GM19468 (cell line): ENCODE measurements around the gene SLC44A5.
A peak's percentile ranks its signal among the peaks of the same experiment; 100 is the strongest.
"Not testable (repeated sequence)": the region's sequence is repeated elsewhere in the genome, so short reads cannot be mapped to it uniquely, and the experiment has no call there.

Source experiments
- ATAC-seq: cut with Tn5 transposase; IDR thresholded peaks from one replicate; pipeline ENCODE4 v1.9.1; 2021; ENCODE audit warnings: mild to moderate bottlenecking, moderate library complexity, moderate number of reproducible peaks; ENCODE audit not compliant: unreplicated experiment; ENCODE audit errors: extremely low read depth

Gene SLC44A5

DNA sequence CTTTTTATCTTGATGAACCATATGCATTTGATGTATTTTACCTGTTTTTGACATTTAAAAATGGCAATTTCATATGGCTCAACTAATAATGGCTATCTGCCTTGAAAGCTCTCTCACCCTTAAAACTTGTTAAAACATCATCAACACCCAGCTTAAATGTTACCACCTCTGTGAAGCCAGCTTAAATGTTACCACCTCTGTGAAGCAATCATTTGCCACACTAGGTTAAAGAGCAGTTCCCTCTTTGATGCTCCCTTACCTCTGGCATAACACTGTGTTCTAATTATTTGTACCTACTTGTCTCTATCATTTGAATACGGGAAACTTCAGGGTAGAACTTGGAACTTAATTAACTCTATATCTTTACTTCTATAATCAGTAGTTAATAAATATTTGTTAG lies 294.7 kb downstream of the SLC44A5 start:
- no peak for ATAC-seq

DNA sequence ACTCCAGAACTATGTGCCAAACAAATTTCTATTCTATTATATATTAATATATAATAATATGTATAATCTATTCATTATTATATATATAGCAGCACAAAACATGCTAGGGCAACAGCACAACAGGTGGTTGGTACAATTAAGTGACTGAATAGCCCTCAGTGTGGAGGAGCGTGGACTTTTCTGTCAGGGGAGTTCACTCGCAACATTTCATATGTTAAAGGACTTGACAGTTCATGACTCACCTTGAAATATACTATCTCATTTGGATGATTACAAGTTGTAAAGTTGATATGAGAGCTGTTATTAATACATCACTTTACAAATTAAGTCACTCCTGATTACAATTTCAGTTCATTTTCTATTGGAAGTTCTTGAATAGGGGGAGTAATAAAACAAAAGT lies 298.3 kb downstream of the SLC44A5 start:
- no peak for ATAC-seq

DNA sequence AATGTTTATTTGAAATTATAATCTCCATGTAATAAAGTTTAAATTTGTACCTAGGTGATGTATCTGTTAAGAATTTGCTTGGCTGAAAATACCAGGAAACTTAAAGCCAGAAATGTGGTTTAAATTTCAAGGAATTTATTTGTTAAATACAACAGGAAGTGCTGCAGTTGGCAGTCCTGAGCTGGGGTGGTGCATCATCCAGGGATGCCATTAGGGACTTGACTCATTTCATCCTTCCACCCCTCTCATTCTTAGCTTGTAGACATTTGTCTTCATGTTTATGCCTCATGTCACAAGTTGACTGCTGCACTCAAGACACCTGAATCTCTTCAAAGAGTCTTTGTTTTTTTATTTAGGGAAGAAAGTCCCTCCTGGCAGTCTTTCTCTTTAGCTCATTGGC lies 300.8 kb downstream of the SLC44A5 start:
- no peak for ATAC-seq

DNA sequence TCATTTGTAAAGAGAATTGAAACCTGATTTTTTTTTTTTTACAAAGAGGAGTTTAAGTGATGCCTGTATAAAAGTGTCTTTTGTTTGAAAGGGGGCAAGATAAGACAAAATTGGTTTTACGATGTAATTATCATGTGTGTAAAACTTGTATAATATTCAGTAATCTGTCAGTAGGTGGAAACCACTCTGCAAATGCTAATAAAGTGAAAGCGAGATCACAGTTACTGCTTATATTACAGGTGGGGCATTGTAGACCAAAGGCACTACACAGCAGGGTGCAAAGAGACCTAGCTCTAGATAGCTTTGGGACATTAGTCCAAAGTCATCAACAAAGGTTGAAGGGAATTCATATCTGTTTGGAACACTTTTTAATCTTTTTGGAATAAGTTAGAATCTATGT lies 302.5 kb downstream of the SLC44A5 start:
- ATAC-seq, result no peak

DNA sequence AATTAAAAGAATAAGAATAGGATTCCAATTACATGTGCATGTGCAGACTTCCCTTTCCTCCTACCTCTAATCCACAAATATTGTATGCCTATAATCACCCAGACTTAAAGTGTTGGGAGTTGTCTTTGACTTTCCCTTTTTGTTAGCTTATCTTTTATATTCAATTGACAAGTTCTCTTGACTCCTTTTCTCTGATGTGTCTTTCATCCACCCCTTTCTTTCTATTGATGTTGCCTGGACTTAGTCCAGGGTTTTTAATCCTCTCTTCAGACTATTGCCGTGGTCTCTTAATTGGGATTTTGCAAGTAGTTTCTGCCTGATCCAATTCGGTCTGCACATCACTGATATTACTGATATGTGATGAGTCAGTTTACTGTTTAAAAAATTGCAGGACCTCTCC lies 305.9 kb downstream of the SLC44A5 start:
- no peak for ATAC-seq

DNA sequence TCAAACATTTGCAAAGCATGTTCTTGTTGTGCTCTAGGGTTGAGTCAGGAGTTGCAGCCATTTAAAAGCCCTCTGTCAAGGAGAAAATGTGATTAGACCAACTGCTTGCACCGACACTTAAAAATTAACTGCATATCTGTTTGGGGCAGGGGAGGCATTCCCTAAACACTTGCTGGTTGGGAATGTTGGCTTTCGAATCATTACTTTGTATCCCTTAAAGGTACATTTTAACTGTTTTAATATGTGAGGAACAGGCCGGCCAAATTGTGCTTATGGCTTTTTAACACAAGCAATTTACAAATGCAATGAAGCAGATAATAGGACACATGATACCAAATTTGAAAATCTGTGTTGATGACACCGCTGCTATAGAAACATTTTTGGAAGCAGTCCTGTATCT lies 317.6 kb downstream of the SLC44A5 start:
- no peak for ATAC-seq

DNA sequence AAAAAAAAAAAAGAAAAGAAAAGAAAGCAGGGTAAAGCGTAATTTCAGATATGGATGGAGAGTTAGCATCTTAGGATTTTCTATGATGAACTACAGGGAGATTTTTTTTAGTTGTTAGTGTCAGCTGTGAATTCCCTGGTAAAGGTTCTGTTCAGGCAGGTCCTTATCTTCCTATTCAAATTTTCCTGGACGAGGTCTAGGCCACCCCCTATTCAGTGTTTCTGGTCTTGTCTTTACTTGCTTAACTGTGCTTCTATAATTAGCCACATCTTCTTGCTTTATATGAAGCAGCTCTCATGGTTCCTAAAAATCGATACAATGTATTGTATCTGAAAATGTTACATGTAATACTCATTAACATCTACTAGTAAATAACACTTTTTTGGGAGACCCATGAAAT lies 318.9 kb downstream of the SLC44A5 start:
- no peak for ATAC-seq

DNA sequence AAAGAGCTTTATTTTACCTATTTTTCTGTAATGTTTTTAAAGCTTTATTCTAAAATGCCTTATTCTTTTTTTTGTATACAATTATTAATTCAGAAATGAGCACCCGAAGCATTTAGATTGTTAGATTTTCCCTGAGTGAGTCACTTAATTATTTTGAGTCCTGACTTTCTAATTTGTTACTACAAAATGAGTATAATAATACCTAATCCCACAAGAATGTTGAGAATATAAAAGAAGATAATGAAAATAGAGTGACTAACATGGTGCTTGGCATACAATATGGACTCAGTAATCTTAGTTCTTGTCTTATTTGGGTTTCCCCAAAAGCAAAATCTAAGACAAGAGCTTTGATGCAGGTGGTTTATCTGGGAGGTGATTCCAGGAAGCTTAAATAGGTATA lies 334.5 kb downstream of the SLC44A5 start:
- no peak for ATAC-seq

DNA sequence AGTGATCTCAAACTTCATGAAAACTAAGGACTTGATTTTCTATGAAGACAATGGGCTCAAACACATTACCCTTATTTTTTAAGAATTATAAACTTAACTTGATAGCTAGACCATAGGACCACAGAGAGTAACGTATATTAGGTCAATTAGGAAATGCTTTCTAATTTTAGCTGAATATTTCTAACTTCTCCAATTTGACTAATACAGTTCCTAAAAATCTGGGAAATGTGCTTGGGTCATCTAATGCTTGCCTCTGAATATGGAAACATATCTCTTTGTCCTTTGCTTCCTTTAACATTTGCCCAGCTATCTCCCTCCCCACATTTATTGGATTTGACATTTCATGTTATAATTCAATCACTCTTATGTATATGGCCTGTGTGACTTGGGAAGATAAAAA lies 335.3 kb downstream of the SLC44A5 start:
- no peak for ATAC-seq

DNA sequence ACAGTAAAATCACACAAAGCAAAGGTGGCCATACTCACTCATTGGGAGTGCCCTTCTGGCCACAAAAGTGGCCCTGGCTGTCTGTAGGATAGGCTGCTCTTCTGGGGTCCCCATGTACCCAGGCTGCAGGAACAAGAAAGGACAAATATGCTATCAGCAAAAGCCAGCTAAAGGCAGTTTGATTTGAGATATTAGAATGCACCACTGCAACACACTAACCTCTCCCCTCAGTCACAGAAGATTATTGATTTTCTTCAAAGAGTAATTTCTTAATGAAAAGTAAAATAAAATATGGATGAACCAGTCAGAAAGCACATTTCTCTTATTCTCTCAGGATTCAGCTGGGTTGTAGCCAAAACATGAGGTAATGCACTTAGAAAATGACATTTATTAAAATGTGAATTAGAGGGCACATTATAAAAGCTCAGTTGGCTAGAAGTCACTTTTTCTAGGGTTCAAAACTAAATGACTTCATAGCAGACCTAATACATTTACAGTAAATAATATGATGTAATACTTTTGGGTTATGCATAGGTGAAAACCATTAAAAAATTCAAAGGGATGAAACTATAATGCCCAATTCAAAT lies 335.9 kb downstream of the SLC44A5 start:
- ATAC-seq, result no peak

DNA sequence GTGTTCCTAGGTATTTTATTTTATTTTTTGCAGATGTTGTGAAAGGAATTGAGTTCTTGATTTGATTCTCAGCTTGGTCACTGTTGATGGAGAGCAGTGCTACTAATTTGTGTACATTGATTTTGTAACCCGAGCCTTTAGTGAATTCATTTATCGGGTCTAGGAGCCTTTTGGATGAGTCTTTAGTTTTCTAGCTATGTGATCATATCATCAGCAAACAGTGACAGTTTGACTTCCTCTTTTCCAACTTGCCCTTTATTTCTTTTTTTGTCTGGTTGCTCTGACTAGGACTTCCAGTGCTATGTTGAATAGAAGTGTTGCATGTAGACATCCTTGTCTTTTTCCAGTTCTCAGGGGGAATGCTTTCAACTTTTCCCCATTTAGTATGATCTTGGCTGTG lies 337.8 kb downstream of the SLC44A5 start:
- no peak for ATAC-seq

DNA sequence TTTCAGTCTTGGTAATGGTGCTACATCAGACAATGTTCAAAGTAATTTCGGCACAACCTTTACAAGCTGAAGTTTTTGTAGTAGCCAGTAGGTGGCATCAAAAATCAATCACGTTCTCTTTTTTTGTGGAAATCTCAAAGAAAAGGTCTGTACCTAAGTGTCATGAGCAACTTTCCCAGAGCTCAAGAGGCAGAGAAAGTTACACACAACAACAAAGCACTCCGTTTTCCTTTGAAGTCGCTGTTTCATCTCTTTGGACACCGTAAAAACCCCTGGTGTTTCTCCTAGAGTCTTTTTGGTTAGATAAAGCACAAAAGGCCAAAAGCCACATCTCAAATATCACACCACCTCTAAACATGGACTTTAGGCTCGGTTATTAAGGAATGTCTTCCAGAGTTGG lies 345.1 kb downstream of the SLC44A5 start:
- ATAC-seq, result peak; percentile 48

DNA sequence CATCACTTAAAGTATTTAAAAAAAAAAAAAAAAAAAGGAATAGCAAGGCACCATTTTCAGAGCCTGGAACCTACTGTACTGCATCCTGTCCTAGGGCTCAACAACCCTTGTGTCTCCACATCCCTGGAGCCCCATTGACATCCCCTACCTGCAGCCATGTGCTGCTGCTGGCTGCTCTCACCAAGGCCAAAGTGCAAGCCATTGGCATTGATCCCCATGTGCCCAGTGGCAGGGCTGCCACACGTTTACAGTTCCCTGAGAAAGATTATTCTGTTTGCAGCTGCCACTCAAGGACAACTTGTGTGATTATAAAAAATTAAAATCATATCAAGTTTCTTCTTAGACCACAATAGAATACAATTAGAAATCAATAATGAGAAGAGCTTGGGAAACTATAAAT lies 346.8 kb downstream of the SLC44A5 start:
- ATAC-seq, result no peak

DNA sequence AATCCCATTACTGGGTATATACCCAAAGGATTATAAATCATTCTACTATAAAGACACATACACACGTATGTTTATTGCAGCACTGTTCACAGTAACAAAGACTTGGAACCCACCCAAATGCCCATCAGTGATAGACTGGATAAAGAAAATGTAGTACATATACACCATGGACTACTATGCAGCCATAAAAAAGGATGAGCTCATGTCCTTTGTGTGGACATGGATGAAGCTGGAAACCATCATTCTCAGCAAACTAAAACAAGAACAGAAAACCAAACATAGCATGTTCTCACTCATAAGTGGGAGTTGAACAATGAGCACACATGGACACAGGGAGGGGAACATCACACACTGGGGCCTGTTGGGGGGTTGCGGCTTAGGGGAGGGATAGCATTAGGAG lies 347.3 kb downstream of the SLC44A5 start:
- ATAC-seq, result not testable (repeated sequence)

DNA sequence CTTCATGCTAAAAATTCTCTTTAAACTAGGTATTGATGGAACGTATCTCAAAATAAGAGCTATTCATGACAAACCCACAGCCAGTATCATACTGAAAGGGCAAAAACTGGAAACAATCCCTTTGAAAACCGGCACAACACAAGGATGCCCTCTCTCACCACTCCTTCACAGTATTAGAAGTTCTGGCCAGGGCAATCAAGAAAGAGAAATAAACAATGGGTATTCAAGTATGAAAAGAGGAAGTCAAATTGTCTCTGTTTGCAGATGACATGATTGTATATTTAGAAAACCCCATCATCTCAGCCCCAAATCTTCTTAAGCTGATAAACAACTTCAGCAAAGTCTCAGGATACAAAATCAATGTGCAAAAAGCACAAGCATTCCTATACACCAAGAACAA lies 349.0 kb downstream of the SLC44A5 start:
- not testable (repeated sequence) for ATAC-seq

DNA sequence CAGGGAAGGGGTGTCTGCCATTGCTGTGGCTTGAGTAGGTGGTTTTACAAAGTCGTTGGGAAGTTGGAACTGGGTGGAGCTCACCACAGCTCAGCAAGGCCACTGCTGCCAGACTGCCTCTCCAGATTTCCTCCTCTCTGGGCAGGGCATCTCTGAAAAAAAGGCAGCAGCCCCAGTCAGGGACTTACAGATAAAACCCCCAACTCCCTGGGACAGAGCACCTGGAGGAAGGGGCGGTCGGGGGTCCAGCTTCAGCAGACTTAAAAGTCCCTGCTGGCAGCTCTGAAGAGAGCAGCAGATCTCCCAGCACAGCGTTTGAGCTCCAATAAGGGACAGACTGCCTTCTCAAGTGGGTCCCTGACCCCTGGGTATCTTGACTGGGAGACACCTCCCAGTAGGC lies 352.6 kb downstream of the SLC44A5 start:
- ATAC-seq, result no peak

DNA sequence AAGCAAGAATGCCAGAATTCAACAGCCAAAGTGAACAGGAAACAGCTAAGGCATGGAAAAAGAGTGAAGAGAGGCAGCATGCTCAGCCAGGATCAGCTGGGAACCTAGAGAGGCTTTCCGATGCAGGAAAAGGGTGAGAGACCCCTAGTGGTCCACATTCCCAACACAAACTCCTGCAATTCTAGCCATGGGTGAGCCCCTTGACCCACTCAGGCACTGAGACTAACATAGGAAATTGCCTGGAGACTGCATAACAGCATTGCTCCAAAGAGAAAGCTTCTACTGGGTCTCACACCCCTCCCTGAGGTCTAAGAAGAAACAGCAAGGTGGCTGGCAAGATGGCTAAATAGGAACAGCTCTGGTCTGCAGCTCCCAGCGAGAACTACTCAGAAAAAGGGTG lies 353.5 kb downstream of the SLC44A5 start:
- no peak for ATAC-seq

DNA sequence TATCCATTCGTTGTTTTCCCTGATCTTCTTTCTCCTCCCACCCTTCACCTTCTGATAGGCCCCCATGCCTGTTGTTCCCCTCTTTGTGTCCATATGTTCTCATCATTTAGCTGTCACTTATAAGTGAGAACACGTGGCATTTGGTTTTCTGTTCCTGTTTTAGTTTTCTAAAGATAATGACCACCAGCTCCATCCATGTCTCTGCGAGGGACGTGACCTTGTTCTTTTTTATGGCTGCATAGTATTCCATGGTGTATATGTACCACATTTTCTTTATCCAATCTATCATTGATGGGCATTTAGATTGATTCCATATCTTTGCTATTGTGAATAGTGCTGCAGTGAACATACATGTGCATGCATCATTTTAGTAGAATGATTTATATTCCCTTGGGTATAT lies 360.8 kb downstream of the SLC44A5 start:
- not testable (repeated sequence) for ATAC-seq

DNA sequence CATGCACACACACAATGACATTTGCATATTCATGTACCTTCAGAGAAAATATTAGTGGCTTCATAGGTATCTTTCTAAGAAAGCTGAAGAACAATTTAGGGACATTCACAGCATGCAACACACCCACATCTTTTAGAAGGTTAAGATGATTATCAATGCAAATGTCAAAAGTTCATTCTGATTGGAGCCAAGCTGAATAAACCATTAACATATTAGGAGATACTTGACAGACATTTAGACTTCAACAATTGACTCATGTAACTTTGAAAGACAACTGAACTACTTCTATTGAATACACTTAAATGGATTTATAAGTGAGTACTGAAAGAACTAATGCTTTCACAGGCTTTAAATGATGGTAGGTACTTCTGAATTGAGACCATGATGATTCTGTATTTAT lies 365.7 kb downstream of the SLC44A5 start:
- ATAC-seq, result no peak

DNA sequence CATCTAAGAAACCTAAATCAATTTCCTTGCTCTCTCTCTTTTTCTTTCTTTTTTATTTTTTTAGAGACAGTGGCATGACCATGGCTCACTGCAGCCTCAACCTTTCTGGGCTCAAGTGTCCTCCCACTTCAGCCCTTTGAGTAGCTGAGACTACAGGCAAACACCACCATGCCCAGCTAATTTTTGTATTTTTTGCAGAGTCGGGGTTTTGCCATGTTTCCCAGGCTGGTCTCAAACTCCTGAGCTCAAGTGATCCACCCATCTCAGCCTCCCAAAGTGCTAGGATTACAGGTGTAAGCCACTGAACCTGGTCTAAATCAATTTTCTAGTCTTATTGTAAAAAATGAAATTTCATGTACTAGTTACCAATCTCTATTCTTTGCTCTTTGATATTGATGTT lies 367.8 kb downstream of the SLC44A5 start:
- ATAC-seq, result no peak

DNA sequence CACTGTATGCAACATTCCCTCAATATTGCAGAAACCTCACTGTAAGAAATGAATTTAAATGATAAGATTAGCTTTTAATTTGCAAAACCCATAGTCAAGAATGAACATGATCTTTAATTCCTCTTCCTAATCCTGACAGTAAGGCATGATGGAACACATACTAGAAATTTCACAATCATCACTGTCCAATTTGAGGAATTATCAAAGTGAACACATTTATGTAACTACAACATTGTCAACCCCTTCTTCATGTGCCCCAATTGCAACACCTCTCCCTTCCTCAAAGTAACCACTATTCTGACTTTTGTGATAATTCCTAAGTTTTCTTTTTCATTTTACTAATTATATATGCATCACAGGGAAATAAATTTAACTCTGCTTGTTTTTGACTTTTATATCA lies 373.6 kb downstream of the SLC44A5 start:
- ATAC-seq, result no peak

DNA sequence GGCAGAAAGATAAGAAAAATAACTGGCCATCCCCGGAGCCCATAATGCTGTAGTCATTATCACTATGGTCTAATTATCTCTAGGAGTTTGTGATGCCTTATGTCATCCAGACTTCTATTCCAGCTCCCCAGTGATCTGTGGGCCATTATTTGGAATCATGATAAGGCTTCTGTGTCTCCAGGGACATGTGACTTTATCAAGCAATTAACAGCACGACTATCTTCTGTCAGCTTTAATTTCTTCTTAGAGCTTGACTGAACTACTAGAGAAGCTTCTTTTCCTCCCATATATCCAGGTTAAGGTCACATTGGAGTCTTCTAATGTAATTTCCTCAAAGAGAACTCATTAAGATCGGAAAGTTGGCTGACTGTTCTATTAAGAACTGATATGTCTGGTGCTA lies 376.4 kb downstream of the SLC44A5 start:
- no peak for ATAC-seq
